HG03175 (cell line): Measurements from ENCODE around the gene ZNF423.

Source experiments
- ATAC-seq: cut with Tn5 transposase; IDR thresholded peaks from one replicate; pipeline ENCODE4 v1.9.1; 2021; ENCODE audit warnings: mild to moderate bottlenecking, moderate library complexity; ENCODE audit not compliant: unreplicated experiment

Gene ZNF423

DNA sequence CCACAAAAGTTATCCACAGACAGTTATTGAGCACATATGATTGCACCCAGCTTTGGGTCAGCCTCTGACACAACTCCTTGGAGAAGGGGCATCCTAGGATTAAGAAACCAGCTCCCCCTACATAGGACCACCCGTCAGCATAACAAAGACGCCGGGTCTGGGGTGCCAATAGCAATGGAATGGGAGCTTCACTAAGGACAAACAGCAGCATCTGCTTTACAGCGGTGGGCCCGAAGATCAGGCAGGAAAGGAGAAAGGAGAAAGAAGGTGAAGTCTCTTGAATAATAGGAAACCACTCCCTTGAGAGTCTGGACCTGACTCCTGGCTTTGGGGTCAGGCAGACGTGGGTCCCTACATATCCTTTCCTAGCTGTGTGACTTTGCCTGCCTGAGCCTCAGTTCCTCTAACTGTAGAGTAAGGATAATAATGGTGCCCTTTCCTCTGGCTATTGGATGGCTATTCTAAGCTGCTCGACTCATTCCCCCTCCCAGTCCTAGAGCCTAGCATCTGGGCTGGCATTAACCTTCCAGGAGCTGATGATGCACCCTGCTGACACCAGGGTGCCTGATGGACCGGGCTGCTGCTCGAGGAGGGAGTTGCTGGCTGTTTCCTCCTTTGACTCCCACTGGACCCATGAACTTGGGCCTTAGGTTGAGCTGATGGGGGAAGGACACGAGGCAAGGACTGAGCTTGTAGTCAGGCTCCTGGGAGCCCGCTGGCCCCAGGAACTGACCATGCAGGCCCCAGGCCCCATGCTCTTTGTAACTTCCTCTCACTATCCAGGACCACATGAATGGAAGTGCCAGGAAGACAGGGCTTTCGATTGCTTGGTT lies 388.2 kb downstream of the ZNF423 start:
- ATAC-seq, result no peak

DNA sequence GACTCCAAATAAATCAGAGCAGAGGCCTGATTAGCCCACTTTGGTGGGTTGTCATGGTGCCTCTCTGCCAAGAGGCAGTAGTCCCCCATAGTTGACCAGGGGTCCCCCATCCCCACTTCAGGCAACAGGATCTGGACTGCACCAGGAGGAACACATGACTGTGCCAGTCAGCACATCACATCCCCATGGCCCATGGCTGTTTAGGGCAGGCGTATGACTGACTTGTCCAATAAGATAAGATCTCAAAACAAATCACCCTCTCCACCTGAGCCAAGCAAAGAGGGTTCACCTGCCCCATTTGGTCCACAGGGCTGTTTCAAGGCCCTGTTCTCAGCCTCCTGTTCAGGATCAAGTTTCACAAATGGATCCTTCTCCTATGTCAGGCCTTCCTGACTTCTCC lies 389.0 kb downstream of the ZNF423 start:
- no peak for ATAC-seq

DNA sequence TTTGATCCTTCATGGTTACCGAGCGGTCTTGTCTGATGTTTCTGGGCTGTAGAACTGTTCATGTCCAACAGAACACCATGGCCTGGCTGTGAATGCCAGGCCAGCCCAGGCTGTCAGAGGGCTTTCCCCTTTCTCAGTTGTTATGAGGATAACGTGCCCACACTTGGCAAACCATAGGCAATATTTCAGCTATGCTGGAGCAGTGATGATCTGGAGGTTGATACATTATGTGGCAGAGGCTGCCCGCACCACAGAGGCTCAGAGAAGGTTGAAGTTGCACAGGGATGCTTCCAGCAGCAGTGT lies 389.4 kb downstream of the ZNF423 start:
- ATAC-seq, result no peak

DNA sequence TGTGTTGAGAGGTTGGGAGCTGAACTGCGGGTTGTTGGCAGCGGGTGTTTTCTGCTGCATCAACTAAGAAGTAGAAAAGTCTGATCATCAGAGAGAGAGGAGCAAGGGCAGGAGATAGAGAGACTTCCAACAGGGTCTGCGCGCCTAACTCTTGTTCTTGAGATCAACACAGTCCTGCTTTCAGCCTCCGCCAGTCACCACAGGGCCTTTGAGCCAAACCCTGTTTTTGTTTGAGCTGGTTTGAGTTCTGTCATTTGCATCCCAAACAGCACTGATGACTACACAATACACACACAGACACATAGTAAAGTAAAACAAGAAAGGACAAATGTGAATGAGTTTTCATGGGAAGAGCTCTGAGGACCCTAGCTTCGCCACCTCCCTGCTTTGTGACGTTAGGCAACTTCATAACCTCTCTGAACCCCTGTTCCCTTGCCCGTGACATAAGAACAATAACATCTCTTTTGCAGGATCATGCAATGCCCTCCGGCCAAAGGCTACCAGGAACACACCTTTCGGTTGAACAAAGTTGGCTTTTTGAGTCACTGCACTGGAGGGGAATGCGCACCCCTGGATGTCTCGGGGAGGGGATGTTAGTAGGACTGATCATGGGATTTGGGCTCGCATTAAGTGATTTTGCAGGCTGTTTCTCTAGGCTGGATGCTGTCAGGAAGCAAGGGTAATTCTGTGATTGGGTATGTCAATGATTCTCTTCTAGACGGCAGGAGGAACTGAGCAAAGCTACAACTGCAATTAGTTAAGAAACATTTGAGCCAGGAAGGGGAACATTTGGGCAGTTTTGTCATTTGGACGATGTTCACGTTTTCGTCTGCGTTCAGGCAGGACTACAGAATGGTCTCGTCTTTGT lies 390.0 kb downstream of the ZNF423 start:
- no peak for ATAC-seq

DNA sequence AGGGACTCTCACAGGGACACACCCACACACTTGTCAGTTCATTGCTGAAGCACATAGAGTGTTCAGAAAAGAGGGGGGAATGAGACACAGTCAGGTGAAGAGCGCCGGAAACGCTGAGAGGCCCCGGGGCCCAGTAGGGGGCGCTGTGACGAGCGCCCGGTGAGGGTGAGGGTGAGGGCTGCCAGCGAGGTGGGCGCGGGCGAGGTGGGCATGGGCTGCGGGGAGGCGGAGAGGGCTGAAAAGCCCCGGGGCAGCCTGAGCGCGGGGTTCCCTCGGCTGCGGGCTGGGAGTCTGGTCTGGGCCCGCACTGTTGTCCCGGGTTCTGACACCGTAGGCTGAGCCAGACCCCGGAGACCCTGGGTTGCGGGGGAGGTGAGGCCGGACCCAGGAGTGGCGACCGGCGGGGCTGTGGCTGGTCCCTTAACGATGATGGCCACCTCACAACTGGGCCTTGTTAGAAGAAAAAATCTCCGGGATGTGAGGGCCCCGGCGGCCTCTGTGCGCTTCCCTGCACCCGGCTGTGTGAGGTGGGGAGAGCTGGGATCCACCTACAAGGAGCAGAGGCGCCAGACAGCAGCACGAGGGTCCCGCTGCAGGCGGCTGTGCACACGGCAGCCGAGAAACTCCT lies 390.9 kb downstream of the ZNF423 start:
- no peak for ATAC-seq

DNA sequence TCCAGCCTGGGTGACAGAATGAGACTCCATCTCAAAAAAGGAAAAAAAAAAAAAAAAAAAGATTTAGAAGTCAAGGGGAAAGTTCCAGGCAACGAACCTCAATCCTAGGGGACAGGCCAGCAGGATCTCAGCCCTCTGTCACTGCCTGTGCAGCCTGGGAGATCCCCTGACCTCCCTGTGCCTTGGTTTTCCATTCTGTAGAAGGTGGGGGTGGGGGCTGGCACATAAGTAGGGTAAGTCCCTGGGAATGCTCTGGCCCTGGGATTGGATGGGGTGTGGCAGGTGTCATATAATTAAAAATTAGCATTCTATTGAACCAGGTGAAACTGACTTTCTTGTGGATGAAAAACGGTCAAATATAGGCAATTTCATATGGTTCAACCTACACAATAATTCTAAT lies 391.8 kb downstream of the ZNF423 start:
- ATAC-seq, result no peak

DNA sequence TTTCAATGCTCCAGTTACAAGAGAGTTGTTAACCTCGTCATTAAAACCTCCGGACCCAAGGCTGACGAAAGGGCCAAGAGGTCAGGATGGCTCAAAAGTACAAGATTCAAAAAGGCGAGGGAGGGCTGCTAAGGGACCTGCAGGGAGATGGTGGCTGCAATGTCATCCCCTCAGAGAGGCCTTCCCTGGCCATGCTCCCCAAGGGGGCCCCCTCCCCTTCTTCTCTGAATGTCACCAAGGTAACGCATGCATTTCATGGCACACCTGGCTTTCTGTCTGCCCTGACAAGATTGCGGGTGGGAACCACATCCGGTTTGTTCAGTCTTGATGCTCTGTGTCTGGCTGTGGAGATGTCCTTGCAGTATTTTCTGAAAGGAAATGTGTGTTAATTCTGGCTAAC lies 392.4 kb downstream of the ZNF423 start:
- peak; percentile 94 for ATAC-seq

DNA sequence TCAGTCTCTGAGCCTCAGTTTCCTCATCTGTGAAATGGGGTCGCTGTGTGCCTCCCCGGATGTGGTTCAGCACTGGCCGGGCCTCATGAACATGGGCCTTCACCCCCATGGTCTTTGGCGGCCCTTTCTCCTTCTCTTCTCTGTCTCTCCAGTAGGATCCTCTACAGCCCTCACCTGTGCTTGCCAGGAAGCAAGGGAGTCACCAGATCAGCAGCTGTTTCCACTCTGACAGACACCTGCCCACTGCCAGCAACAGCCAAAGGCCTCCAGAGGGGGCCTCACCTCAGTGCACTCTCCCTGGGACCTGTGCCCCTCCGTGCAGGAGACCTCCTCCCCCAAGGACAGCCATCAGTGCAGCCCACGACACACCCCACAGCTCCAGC lies 392.9 kb downstream of the ZNF423 start:
- ATAC-seq, result peak; percentile 34

DNA sequence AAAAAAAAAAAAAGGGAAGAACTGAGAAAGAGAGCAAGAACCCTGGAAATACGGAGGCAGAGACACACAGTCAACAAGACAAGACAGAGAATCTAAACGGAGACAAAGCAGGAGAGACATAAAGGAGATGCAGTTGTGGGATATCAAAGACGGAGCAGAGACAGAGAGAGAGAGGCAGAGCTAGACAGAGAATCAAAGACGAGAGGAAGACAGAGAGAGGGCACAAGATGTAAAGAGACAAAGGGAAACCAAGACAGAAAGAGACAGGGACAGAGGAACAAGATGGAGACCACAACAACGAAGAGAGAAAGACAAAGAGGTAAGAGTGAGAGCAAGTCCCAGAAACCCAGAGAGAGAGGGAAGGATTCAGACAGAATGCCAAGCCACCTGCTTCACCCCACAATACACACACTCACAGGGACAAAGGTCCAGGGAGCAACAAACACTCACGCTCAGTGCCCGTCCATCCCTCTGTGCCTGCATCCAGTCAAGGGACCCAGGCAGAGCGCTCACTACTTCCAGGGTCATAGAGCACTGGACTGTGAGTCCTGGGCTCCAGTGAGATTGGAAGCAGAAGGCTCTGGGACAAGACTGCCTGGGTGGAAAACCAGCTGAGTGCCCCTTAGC lies 393.4 kb downstream of the ZNF423 start:
- no peak for ATAC-seq

DNA sequence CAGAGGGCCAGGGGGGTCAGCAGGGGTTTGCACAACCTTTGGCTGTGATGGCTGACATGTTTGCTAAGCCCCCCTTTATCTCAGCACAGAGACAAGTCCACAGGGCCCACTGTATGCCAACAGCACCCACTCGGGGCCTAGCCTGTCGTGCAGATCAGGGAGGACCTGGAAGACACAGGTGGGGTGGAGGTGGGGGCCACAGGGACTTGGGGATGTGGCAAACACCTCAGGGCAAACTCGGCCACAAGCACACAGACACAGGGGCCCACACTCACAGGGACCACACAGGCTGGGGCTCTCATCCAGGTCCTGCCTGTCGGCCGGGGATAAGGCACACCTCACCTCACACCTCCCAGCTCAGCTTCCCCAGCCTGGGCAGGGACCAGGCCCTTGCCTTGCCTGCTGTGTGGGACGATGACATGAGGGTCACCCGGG lies 394.4 kb downstream of the ZNF423 start:
- ATAC-seq, result no peak

DNA sequence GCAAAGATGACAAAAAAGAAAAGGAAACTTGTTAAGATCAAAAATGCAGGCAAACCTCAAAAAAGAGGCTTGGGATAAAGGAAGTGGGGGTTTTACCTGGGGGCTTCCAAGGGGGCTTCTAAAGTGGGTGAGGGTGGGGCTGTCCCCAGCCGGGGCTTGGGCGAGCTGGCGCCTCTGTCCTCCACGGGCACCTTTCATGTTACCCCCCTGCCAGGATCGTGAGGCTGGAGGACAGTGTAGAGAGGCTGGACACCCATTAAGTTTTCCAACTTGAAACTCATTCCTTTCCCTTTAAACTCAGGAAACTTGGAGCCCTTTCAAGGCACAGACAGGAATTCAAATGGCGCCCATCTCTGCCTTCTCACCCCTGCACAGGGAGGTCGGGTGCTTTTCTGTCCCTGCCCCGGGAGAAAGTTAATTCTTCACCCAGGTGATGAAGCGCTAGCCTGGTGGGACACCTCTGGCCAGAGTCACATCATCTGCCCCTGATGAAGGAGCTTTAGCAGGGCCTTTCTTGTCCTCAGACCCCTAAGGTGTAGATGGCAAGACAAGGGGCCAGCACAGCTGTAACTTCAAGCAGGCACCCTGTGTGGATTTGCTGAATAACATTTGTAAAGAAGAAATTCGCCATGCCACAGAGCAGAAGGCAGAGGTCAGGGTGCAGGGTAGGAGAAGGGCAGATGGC lies 395.0 kb downstream of the ZNF423 start:
- no peak for ATAC-seq

DNA sequence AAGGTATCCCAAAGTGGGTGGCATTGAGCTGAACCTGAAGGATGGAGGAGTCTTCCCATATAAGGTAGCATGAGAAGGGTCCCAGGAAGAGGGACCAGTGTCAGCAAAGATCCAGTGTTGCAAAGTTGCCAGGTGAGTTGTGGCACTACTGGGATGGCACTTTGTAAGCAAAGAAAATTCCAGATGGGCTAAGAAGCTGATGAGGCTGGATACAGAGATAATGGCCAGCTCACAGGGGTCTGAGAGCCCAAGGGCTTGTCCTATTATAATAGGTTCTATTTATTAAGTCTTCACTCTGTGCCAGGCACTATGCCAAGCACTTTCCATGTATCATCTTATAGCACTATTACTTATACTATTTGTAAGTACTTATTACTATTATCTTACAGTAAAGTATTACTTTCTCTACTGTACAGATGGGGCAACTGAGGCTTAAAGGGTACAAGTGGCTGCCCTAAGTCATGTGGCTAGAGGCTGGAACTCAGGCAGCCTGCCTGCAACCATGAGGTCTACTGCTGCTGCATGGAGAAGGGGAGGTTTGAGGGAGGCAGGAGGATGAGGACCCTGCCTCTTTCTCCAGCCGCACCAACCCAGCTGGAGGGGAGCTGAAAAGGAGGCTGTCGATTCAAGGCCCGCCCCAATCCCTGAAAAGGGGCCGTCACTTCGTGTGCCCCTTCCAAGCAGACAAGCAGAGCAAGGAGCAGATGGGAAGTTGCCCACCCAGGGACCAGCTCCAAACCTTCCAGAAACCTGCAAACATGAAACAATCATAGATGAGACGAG lies 395.8 kb downstream of the ZNF423 start:
- no peak for ATAC-seq

DNA sequence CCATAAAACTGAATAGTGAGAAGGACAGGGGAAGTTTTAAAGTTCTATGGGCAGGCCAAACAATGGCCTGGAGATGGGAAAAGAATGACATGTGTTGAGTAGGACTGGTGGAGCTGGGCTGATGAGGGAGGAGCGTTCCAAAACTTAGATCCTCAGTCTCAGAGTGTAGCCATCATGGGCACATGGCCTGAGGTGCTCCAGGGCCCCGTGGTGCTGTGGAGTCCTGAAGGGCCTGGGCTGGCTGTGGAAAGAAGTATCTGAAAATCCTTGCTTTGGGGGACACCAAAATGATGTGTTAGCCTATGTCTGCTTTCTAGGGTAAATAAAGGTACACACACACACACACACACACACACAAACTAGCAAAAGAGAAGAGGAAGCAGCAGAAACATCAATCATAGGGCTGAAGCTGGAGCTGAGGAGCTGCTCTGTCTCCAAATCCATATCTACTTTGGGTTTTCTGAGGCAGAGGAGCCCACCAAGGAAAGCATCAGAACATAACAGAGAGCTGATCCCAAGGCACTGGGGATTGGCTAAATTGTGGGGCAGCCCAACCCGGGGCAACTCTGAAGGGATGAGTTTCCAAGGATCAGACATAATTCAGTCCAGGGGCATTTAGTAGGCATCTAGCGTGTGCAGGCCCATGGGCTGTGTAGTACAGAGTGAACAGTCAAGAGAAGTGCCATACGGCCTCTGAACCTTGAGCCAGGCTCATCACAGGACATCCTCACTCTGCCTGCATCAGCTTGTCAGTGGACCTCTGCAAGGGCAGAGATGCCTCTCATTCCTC lies 397.1 kb downstream of the ZNF423 start:
- ATAC-seq, result no peak

DNA sequence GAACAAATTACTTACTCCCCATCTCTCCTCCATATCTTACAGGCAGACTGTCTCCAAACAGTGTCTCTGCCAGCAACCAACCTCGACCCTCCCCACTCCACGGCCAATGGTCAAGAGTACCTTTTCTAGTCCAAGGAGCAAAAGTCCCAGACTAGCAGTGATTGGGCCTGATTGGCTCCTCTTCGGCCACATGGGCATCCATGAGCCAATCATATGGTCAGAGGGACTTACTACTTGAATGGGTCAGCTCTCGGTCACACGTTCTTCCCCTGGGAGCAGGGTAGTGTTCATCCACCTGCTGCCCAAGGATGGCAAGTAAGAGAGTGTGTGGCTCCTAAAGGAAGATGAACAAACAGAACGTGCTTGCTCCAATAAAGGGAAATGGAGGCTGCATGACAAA lies 397.7 kb downstream of the ZNF423 start:
- ATAC-seq, result no peak

DNA sequence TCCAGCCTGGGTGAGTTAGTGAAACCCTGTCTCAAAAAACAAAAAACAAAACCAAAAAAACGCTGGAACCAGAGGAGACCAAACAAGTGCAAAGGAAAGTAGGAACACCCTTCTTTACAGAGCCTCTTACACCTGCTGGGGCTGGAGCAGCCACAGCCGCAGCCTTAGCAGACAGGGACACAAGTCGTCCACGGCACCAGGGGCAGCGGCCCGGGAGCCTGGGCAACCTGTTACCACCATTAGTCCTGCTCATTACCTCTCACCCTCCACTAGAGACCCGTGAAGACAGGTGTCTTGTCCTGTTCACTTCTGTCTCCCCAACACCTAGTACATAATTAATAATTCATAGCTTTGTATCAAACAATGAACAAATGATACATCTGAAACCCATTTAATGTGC lies 398.7 kb downstream of the ZNF423 start:
- ATAC-seq, result no peak

DNA sequence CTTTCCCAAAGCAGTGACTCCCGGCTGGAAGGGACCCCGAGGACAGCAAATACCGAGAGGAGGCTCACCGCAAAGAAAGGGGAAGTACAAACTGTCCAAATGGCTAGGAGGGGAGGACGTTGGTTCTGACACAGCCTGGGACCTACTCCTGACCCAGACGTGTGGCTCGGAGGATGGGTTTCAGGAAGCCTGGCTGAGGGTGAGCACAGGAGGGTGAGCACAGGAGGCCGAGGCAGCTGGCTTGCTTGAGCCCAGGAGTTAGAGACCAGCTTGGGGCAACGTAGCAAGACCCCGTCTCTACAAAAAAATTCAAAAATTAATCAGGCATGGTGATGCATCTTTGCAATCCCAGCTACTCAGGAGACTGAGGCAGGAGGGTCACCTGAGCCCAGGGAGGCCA lies 399.1 kb downstream of the ZNF423 start:
- ATAC-seq, result no peak

DNA sequence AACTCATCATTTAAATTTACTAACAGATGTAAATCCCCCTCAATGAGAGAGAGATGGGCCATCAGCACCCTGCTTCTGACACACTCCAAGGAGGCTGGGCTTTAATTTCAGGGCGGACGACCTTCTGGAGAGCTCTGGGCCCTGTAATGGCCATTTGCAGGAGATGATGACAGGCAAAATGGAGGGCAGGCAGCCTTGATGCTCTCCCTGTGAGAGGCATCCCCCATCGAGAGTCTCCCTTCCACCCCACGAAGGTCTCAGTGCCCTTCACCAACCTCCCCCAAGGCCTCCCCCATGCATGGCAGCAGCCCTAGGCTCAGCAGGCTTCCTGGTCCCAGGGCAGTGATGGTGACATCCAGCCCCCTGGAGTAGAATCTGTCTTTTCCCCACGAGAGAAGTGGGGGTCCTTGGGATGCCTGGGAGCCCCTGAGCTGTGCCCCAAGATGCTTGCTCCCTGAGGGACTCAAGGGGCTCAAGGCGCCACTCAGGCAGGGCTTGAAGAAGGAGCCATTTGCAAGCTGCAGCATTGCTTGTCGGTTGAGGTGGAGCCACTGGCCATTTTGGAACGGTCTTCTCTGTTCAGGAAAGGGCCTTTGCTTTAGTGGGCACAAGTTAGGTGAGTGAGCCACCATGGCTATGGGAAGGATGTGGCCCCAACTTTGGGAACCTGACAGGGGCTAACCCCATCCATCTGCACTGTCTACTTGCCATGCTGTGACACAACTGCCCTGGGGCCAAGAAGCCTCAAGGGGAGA lies 399.7 kb downstream of the ZNF423 start:
- no peak for ATAC-seq

DNA sequence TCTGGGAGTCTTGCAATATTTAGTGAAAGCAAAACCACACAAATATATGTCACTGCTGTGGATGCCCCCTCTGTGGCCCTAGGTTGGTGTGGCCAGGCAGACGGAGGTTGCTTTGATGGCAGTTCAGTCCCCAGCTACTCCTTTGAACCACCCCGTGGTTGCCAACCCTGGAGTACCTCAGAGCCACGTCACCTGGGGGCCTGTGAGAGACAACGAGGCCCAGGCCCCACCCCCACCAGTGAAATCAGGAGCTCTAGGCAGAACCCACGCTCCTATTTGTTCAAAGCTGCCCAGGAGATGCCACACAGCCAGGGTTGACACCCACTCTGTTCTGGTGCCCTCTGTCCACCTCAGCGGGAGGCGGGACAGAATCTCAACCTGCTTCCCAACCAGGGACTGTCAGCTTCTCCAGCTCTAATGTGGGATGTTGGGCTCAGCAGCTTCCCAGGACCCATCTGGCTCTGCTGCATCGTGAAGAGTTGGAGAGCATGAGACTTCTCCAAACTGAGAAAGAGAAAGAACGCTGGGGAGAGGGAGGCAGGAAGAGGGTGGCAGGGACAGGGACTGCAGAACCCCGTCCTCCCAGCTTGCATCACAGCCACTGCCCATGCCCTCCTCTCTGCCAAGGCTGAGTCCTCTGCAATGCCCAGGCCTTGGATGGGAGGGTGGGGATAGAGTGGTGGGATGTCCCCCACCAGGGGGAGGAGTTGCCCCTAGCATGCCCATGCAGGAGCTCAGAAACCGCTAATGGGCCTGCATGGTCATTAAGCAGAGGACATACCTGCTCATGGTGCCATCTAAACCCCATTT lies 400.5 kb downstream of the ZNF423 start:
- no peak for ATAC-seq
